DMS53 (cell line): ENCODE measurements around the gene EIF4G3.
"Not testable (repeated sequence)": the region's sequence is repeated elsewhere in the genome, so short reads cannot be mapped to it uniquely, and the experiment has no call there.

Experiments
- DNase-seq: peaks from one replicate; lab custom pipeline; 2025; lab: John Stamatoyannopoulos, UW

Gene EIF4G3

DNA sequence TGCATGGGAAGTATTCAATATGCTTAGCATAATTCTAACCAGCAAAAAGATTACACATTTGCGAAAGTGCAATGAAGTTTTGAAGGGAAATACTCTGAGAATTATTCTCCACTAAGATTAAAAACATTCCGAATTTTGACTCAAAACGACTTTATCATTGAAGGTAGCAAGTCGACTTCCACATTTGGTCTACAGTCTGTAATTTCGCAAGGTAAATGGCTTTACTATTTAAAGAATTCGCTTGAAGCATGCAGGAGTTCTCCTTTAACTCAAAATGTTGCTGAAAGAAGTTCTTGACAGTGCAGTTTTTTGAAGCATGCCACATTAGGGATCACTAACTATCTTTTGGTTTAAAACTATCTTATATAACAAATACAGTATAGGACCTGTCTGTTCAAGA lies 228.6 kb downstream of the EIF4G3 start:
- no peak for DNase-seq

DNA sequence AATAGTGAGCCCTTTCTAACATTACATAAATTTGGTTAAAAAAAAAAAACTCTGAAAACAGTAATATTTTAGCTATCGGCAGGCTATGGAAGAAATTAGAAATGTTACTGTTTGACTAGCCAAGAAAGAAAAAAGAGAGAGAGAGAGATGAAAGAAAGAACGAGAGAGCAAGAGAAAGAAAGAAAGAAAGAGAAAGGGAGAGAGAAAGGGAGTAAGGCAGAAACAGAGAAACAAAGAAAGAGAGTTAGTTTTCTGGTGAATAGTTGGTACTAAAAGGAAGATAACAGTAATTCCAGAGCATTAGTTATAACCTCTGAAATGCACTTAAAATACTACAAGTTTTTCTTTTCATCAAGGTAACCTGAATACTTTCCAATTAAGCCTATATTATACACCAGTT lies 229.3 kb downstream of the EIF4G3 start:
- no peak for DNase-seq

DNA sequence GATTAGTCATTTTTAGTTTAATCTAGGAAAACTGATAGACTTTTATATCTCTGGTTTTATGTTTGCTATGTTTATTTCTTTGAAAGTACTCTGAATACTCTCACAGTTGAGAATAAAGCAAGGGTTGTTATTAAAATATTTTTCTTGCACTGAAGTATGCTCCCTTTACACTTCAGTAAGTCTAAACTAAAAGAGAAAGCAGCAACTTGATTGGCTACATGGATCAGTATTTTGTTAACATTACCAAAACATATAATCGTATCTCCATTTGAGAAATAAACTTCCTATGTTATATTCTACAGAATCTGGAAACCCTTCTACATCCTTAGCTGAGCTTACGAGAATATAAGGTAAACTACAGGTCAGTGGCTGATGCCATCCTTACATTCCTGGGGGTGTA lies 240.1 kb downstream of the EIF4G3 start:
- DNase-seq: no peak

GRCh38 chr1:20936216-20936615 lies 240.5 kb downstream of the EIF4G3 start:
- DNase-seq: no peak

GRCh38 chr1:20935717-20936116 lies 241.0 kb downstream of the EIF4G3 start:
- DNase-seq: no peak

DNA sequence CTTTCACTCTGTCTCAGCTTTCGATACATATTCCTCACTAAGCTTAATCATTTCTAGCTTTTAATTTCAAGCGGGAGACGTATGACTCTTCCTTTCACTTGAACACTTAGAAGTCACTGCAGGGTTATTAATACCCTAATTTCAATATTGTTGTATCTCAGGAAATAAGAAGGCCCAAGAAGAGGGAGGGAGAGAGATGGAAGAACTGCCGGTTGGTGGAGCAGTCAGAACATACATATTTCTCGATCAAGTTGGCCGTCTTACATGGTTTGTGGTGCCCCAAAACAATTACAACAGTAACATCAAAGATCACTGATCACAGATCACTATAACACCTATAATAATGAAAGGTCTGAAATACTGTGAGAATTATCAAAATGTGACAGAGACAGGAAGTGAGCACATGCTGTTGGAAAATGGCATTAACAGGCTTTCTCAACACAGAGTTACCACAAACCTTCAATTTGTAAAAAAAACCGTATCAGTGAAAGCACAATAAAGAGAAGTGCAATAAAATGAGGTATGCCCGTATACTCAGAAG lies 244.2 kb downstream of the EIF4G3 start:
- no peak for DNase-seq

DNA sequence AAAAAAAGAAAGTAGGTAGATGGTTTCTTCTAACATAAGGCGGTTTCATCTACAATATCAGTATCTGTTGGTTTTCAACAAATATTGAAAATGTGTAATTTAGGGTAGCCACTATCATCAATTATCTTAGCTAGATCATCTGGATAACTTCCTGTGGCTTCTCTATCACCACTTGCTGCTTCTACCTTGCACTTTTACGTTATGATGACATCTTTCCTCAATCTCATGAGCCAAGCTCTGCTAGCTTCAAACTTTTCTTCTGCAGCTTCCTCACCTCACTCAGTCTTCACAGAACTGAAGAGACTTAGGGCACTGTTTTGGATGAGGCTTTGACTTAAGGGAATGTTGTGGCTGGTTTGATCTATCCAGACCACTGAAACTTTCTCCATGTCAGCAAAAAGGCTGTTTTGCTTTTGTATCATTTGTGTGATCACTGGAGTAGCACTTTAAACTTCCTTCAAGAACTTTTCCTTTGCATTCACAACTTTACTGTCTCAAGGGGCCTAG lies 244.7 kb downstream of the EIF4G3 start:
- DNase-seq: no peak

GRCh38 chr1:20930427-20930826 lies 246.3 kb downstream of the EIF4G3 start:
- no peak for DNase-seq

- DNase-seq: no peak
These were observed 248.6 kb downstream of the EIF4G3 start for GRCh38 chr1:20928146-20928545.

DNA sequence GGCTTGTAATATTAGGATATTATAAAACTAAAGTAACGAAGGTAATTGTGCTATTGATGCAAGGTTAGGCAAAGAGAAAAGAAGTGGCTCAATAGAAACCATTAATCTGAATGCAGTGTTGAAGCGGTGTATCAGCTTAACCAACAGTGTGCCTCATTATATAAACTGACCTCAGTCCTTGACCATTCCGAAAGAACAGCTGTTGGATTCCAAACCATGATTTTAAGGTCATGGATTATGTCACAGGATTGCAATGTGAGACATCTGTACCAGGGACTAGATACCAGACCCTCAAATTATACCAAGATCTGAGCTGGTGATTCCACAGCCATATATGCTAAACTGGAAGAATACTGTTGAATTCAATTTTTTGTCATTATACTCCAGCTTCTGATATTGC lies 255.4 kb downstream of the EIF4G3 start:
- DNase-seq: no peak

GRCh38 chr1:20913242-20913641 lies 263.5 kb downstream of the EIF4G3 start:
- DNase-seq: no peak

GRCh38 chr1:20907526-20907925 lies 269.2 kb downstream of the EIF4G3 start:
- DNase-seq: not testable (repeated sequence)

DNA sequence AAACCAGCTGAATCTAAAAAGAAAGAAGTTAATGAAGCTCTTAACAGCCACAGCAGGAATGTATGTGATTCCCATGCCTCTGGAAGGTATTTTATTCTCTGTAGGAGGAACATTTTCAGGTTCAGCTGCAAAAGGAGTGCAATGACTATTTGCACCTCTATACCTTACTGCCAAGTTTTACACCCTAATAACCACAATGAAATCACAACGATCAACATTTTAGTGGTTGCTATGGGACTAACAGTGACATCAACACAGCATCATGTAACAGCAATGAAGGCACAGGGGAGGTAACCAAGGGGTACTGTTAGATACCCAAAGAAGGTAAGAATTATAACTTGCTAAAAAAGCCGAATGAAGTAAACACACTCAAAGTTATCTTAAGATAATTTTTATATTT lies 273.3 kb downstream of the EIF4G3 start:
- peak; percentile 17 for DNase-seq

GRCh38 chr1:20900056-20900455 lies 276.6 kb downstream of the EIF4G3 start:
- DNase-seq: no peak

DNA sequence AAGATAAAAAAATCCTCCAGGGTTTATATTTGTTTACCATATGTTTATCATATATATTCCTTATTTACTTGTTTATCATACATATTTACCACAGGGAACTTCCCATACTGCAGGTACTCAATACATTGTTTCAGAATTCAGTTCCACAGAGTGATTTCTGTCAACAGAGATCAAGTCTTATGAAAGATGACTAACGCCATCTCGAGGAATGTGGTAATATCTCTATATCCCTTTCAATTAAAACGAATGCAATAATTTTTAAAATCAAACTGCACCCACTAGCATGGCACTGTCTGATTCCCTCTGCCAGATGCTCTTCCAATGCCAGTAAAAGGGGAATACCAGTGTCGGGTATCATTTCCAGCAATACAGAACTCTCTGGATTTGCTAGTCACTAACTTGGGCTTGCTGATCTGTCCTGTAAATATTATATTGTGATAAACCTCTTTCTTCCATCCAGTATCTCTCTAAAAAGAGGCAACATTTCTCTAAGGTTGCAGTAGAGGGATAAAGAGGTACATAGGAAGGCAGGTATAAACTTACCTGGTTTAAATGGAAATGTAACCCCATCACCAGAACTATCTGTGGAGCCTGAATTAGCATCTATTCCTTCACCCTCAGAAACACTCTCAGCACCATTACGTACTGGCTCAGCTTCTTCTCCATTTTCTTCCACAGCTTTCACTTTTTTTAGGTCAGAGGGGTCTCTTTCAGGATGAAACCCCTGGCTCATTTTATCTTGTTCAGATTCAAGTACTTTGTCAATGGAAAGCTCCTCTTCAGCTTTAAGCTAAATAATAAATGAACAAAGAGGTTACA lies 277.3 kb downstream of the EIF4G3 start:
- DNase-seq: no peak

- peak; percentile 69 for DNase-seq
These were observed 279.9 kb downstream of the EIF4G3 start for GRCh38 chr1:20896826-20897225.

- DNase-seq: no peak
These were observed 282.8 kb downstream of the EIF4G3 start for GRCh38 chr1:20893931-20894330.

DNA sequence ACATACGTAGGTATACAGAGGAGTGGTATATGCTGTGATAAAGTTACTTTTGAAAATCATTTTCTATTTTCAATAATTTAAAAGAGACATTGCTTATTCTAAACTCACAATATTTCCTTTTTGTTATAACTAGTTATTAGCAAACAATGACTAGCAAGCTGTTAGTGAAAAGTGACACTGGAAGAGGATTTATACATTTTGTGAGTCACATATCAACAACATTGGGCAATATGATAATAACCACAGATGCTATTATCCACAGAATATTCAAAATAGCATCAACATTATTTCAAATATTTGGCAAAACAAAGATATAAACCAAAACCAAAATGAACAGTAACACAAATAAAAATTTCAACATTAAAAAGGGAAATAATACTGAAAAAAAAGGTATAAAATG lies 285.6 kb downstream of the EIF4G3 start:
- no peak for DNase-seq

GRCh38 chr1:20887246-20887645 lies 289.5 kb downstream of the EIF4G3 start:
- DNase-seq: no peak

- DNase-seq: no peak
These were observed 291.6 kb downstream of the EIF4G3 start for GRCh38 chr1:20885121-20885520.

- DNase-seq: no peak
These were observed 292.2 kb downstream of the EIF4G3 start for GRCh38 chr1:20884513-20884912.

DNA sequence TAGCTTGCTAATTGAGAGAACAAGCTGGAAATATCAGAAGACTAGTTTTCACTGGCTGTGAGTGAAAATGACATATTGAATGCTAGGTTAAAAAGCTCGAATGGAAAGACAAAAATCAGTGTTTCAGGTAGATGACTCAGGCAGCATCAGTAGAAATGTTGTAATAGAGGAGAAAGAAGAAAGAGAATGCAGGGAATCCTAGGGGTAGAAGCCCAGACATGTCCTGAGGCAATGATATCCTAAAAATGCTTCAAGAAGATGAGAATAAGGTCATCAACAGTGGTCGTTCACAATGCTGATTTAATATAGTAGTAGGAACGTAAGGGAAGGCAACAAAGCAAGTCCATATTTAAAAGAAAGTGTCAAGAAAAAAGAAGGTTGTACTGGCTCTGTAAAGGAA lies 292.9 kb downstream of the EIF4G3 start:
- DNase-seq: no peak

DNA sequence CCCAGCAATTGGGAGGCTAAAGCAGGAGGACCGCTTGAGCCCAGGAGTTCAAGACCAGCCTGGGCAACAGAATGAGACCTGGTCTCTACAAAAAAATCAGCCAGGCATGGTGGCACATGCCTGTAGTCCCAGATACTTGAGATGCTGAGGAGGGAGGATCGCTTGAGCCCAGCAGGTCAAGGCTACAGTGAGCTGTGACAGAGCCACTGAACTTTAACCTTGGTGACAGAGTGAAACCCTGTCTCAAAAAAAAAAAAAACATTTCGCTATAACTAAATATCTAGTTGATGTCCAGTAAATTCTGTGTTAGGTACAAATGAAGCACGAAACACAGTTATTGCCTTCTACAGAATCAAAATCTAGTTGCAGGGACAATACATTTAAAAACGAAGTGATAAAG lies 293.9 kb downstream of the EIF4G3 start:
- DNase-seq: no peak

- no peak for DNase-seq
These were observed 297.9 kb downstream of the EIF4G3 start for GRCh38 chr1:20878799-20879198.
